ENCODE measurements around the gene ALDH1A2.

DNA sequence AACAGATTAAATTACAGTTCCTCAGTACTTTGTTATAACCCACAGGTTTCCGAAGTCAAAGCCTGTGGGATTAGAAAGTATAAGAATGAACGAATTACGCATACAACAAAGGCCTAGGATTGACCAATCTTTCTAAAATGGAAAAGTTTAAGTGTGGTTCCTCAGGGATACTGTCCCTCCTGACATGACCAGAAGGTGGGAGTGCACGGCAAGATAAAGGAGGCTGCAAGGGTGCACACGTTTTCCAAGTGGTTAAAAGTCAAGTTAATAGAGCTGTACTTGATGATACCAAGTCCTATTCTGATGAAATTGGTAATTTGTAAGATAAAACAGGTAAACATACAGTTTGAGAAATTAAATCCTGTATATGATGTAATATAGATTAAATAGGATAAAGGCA is 96.2 kb downstream of the ALDH1A2 start:
- TF ChIP-seq, protein P1, sequence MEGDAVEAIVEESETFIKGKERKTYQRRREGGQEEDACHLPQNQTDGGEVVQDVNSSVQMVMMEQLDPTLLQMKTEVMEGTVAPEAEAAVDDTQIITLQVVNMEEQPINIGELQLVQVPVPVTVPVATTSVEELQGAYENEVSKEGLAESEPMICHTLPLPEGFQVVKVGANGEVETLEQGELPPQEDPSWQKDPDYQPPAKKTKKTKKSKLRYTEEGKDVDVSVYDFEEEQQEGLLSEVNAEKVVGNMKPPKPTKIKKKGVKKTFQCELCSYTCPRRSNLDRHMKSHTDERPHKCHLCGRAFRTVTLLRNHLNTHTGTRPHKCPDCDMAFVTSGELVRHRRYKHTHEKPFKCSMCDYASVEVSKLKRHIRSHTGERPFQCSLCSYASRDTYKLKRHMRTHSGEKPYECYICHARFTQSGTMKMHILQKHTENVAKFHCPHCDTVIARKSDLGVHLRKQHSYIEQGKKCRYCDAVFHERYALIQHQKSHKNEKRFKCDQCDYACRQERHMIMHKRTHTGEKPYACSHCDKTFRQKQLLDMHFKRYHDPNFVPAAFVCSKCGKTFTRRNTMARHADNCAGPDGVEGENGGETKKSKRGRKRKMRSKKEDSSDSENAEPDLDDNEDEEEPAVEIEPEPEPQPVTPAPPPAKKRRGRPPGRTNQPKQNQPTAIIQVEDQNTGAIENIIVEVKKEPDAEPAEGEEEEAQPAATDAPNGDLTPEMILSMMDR (IDR thresholded peaks at IDR 0.05): peak in 1 of 12 donors; percentile 12
- no peak for TF ChIP-seq POLR2A (IDR thresholded peaks at IDR 0.05)
